HG02852 (cell line): ENCODE data around the gene PRKCH.

Experiments
- ATAC-seq: cut with Tn5 transposase; IDR thresholded peaks from one replicate; pipeline ENCODE4 v1.9.1; 2021; ENCODE audit warnings: mild to moderate bottlenecking, moderate library complexity; ENCODE audit not compliant: unreplicated experiment

The PRKCH gene

GRCh38 chr14:61360796-61361525, 39.6 kb downstream of the PRKCH start:
- no peak for ATAC-seq

DNA sequence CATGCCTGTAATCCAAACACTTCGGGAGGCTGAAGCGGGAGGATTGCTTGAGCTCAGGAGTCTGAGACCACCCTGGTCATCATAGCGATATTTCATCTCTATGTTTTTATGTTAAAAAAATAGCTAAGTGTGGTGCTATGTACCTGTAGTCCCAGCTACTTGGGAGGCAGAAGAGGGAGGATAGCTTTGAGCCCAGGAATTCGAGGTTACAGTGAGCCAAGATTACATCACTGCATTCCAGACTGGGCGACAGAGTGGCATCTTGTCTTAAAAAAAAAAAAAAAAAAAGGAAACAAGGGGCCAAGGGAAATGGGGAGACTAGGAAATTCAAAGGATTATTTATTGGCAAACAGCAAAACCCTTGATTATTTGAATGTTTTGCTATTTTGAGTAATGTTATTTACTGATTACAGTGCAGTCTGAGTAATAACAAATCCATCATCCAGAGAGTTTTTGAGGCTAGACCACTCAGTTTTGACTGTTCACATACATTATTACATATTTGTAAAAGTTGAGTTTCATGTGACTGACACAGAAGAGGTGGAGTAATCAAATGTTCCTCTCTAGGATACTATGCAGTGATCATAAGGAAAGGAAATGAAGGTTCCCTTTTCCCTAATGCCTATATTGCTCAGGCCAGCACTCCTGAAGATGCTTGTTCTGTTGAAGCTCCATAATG, 40.8 kb downstream of the PRKCH start:
- ATAC-seq: no peak

- ATAC-seq: no peak
These were observed 42.9 kb downstream of the PRKCH start for GRCh38 chr14:61364243-61364642.

DNA sequence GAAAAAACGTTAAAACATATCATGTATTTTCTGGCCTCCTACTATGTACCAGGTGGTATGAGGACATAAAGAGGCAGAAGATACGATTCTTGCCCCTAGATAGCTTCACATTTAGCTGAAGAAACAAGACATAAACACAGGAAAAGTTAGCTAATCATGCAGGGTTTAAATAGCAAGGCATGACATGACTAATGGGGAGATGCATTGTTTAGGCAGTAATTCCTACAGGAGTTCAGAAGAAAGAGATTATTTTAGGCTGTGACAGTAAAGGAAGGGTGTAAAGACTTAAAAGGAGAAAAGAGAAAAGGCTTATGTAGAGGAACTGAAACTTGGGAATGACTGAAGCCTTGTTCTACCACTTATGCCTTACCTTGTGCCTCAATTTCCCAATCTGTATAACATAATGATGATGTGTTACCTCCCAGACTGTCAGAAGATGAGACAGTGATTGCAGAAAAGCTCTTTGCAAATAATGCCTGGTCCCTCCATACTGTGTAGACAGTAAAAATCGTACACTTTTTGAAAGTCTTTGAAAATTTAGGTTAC, 44.4 kb downstream of the PRKCH start:
- ATAC-seq: no peak

DNA sequence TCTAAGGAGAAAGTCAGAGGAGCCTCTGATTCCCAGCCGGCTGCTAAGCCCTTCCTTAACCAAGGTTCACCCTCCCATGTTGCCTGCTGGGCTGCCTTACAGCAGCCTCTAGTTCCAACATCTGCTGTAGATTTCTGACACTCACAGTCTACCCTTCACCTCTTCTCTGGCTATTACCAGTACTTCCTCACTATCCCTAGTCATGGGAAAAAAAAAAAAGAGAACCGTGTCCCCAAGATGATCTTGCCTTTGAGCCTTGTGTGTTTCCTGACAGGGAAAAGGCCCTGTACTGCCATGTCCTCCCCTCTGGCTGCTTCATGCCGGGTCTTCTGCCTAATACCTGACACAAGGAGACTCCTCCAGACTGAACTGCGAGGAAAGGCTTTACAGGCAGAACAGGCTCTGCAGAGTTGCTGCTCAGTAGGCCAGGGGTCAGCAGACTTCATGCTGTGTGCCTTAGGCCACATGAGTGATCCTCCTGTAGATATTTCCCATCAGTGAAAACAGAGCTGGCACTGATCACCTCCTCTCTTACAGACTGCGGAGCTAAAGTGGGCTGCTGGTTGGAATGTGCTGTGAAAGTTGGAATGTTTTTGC, 46.8 kb downstream of the PRKCH start:
- ATAC-seq: no peak

DNA sequence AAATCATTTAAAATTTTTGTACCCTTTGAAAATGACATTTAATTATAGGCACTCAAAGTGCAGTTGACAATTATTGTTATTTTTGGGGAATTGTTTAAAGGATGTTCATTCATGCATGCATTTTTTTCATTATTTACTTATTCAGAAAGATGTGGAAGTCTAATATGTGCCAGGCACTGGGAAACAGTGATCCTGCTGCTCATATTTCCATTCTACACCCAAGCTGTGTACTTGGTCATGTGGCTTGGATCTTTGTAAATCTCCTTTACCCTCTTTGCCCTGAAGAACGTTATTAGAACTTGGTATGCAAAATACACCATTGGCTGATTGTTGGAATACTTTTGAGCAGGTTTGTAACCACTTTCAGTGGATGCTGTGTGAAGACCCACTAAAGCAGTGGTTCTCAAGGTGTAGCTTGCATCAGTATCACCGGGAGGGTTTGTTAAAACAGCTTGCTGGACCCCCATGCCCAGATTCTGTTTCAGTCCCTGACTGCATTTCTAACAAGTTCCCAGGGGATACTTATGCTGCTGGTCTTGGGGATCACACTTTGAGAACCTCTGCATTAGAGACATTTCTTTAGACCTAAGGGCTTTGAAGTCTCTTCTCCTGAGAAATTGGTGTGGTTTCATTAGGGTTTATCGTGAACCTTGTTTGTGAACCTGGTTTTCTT, 47.5 kb downstream of the PRKCH start:
- no peak for ATAC-seq

DNA sequence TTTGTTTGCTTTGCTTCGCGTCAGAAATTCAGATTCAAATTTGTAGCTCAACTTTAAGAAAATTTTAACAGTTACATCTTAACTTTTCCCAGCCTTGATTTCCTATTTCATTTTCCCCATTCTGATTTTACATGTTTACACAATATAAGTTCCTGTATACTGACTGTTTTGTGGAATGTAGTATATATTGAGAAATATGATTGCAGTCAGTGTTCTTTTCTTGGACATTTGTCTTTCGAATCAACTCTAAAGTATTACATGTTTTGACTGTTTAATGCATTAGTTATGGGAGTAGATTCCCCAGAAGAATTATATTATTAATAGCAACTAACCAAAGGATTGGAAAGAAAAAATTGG, 48.1 kb downstream of the PRKCH start:
- ATAC-seq: no peak

- no peak for ATAC-seq
These were observed 51.0 kb downstream of the PRKCH start for GRCh38 chr14:61372379-61372778.

DNA sequence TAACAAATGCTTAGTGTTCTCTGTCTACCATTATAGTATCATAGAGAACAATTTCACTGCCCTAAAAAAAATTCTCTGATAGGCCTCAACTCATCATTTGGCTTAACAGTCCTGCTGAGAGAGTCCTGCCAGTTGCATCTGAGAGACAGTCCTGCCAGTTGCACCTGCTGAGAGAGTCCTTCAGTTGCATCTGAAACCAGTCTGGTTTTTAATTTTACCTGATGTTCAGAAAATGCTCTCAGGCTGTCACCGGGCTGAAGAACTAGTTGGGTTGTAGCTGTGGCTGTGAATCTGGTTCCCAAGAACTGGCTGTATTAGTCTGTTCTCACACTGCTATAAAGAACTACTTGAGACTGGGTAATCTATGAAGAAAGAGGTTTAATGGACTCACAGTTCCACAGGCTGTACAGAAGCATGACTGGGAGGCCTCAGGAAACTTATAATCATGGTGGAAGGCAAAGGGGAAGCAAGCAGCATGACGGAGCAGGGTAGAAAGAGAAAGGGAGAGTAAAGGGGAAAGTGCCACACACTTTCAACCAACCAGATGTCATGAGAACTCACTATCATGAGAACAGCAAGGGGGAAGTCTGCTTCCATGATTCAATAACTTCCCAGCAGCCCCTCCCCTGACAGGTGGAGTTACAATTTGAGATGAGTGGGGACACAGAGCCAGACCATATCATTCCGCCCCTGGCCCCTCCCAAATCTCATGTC, 51.6 kb downstream of the PRKCH start:
- ATAC-seq: no peak

DNA sequence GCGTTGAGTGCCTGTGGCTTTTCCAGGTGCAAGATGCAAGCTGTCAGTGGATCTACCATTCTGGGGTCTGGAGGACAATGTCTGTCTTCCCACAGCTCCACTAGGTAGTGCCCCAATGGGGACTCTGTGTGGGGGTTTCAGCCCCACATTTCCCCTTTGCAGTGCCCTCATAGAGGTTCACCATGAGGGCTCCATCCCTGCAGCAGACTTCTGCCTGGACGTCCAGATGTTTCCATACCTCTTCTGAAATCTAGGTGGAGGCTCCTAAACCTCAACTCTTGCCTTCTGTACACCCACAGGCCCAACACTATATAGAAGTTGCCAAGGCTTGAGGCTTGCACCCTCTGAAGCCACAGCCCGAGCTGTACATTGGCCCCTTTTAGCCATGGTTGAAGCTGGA, 52.9 kb downstream of the PRKCH start:
- ATAC-seq: no peak

DNA sequence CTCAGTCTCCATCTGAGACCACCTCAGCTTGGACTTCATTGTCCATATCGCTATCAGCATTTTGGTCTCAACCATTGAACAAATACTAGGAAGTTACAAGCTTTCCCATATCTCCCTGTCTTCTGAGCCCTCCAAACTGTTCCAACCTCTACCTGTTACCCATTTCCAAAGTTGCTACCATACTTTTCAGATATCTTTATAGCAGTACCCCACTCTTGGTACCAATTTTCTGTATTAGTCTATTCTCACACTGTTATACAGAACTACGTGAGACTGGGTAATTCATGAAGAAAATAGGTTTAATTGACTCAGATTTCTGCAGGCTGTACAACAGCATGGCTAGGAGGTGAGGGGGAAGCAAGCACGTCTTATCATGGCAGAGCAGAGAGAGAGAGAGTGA, 53.8 kb downstream of the PRKCH start:
- ATAC-seq: no peak

DNA sequence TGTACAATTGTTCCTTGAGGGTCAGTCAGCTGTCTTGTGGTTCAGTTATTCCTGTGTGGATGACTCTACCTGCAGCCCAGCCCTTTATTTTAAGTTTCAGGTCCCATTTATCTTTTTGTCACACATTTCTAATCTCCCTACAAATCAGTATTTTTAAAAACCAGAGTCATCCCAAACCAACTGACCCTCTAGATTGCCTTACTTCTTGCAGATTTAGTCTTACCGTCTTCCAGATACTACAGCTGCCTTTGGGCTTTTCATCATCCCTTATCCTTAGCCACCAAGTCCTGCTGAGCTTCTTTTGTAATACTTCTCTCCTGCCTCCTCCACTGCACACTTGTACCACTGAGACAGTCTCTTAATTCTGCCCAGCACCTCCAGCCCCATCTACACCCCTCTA, 54.9 kb downstream of the PRKCH start:
- no peak for ATAC-seq

GRCh38 chr14:61377749-61378148, 56.4 kb downstream of the PRKCH start:
- no peak for ATAC-seq

DNA sequence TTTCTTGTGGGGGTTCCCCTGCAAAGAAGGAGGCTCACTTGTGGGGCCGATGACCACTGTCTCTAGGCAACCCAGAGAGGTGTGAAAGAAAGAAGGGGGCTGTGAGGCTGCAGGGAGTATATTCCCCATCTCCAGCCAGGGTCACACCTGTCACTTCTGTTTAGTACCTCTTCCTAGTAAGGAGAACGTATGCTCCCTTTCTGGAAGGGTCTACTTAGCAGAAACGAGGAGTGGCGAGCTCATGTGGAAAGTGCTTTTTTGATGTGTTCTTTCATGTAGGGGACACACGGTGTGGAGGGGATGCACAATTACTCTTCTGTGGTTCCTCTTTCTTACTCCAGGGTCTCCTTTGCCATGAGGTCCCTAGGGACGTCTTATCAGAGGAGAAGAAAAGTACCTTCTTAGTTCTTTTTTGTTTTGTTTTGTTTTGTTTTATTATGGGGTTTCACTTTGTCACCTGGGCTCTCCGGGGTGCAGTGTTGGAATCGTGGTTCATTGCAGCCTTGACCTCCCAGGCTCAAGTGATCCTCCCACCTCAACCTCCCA, 58.3 kb downstream of the PRKCH start:
- ATAC-seq: no peak

DNA sequence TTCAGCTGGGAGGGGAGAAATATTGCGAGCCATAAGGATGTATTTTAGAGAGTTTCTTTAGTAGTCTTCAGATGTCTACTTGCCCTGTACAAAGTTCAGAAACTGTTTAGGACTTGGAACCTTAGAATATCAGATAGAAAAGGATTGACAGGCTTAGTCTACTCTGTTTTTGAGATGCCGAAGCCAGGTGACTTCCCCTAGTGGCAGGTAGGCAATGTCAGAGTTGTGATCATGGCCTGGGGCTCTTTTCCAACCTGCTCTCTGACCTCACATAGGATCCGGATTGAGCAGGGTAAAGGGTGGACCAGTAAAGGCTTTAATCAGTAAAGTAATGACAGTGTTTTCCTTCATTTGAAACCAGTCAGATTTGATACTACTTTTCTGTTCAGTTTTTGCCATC, 59.6 kb downstream of the PRKCH start:
- no peak for ATAC-seq

DNA sequence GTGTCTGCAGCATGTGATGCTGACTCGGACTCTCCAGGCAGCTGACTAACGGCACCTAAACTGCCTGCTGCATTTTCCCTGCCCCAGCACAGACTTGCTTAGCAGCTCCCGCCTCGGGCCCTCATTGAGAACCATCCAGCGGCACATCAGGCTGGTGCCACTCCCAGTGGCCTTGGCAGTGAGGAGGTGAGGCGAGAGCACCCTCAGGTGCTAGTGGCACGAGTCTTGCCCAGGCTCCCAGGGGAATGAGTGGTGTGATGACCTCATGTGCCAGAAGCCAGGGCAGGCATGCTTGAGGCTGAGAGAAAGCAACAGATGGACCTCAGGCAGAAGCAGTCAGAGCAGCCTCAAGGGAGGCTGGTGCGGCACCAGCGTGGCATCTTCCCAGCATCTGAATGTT, 60.2 kb downstream of the PRKCH start:
- ATAC-seq: no peak

- ATAC-seq: no peak
These were observed 61.5 kb downstream of the PRKCH start for GRCh38 chr14:61382842-61383241.

DNA sequence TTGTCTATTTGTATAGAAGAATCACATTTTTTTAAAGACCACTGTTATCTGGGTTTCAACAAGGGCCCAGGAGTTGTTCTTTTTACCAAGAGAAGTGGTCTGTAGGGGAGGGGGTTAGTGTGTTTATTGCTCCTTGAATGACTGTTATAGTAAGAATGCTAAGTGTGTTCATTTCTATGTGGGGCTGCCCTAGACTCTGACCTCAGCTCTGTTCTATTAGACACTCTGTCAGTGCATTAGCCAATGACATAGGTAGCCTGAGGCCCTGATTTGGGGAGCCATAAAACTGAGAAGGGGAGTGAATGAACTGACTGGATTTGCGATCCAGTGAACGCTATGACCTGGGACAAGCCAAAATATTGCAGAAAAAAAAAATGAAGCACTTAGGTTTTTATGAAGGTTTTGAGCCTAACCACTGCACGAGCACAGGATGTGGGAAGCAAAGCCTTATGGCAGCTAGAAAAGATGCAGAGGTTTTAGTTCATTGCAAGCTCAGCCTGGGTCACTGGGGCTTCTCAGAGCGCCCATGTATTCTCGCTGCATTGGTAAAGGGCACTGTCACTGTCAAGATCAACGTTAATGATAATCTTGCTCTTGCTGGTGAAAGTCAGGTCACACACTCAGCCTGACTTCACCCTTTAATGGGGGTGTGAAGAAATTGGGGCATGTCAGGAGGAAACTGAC, 63.8 kb downstream of the PRKCH start:
- no peak for ATAC-seq

DNA sequence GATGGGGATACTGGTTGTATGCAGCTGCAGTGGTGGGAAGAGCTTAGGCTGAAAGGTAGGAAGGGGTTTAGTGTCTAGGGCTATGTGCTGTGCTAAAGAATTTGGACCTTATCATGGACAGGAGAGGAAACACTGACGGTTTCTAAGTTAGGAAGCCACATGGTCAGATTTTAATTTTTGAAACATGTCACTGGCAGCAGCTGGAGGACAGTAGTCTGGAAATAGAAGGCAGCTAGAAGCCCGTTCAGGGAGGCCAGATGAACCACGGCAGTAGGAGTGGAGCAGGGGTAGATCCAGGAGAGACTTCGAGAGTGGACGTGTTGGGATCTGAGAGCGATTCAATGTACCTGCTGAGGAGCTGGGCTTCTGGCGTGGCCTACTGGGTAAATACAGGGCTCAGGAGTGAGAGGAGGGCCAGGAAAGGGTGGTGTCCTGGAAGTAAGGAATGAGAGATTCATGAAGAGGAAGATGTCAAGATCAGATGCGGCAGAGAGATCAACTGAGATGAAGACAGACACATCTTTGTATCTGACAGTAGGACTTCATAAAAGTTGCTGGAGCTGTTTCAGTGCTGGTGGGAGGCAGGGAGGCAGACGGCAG, 64.9 kb downstream of the PRKCH start:
- no peak for ATAC-seq

DNA sequence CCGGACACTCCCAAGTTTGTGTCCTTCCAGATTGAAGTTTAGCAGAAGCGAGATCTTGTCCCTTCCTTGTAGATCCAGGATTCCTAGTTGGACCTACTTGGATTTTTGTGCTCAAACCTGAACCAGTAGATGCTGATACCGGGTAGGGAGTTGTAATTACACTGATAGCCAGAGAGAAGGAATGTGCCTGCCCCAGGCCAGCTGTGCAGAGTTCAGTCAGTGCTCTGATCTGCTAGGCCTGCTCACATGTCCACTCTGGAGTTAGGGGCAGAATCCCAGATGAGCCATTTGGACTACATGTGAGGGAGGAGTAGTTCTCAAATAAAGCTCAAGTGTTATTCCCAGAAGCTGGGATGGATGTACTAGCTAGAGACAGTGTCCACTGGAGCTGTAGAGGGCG, 65.7 kb downstream of the PRKCH start:
- no peak for ATAC-seq
